Measurements from ENCODE around the gene CBX4.
A peak's percentile ranks its signal among the peaks of the same experiment; 100 is the strongest.

Gene CBX4

GRCh38 chr17:79829004-79829403, 10.2 kb downstream of the CBX4 start:
- peak; percentile 27 for DNase-seq

GRCh38 chr17:79826841-79827578, 12.2 kb downstream of the CBX4 start:
- no peak for DNase-seq

GRCh38 chr17:79826204-79826680, 13.0 kb downstream of the CBX4 start:
- DNase-seq, result peak; percentile 62

GRCh38 chr17:79825580-79825921, 13.7 kb downstream of the CBX4 start:
- DNase-seq, result no peak

DNA sequence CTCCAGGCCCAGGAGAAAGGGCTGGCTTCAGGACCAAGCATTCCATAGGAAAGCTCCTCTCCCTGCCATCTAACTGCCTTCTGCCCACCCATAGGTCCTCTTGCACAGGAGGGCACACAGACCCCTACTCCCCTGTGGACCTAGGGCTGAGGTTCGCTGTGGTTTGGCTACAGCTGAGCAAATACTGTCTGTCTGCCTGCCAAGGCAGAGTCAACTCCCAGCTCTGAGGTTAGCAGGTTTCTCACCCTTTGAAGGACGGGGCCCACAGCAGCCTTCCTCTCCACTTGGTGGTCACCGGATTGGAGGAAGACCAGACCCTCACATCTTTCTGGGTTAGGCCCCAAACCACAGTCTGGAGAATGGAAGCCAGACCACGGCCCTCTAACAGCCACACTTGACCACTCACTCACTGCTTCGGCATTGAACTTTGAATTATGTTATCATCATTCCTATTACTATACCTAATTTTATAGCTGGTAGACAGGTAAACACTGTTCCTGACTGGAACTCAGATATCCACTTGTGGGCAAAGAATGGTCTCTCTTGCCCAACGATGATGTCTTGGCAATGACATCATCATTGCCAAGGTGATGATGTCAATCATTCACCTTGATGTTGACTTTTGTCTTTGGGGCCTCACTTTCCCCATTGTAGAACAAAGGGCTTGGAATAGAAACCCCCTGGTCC, 14.2 kb downstream of the CBX4 start:
- no peak for DNase-seq

GRCh38 chr17:79824234-79824633, 15.0 kb downstream of the CBX4 start:
- DNase-seq, result no peak

- no peak for DNase-seq
These were observed 16.6 kb downstream of the CBX4 start for GRCh38 chr17:79822583-79823124.

GRCh38 chr17:79821331-79822095, 17.7 kb downstream of the CBX4 start:
- DNase-seq, result no peak

DNA sequence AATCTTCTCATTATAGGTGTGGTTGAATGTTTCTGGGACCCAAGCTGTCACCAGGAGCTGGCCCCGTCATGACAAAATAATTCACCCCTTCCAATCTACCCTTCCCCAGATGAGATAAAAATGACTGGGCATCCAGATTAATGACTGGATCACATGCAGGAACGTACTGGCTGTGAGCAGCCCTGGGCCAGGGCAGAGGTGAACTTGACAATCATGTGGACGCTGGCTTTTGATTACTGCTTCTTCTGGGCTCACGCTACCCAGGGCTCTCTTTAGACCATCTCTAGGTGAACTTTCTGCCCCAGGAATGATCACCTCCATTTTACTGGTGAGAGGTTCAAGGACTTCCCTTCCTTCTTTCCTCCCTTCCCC, 18.3 kb downstream of the CBX4 start:
- DNase-seq, result no peak

DNA sequence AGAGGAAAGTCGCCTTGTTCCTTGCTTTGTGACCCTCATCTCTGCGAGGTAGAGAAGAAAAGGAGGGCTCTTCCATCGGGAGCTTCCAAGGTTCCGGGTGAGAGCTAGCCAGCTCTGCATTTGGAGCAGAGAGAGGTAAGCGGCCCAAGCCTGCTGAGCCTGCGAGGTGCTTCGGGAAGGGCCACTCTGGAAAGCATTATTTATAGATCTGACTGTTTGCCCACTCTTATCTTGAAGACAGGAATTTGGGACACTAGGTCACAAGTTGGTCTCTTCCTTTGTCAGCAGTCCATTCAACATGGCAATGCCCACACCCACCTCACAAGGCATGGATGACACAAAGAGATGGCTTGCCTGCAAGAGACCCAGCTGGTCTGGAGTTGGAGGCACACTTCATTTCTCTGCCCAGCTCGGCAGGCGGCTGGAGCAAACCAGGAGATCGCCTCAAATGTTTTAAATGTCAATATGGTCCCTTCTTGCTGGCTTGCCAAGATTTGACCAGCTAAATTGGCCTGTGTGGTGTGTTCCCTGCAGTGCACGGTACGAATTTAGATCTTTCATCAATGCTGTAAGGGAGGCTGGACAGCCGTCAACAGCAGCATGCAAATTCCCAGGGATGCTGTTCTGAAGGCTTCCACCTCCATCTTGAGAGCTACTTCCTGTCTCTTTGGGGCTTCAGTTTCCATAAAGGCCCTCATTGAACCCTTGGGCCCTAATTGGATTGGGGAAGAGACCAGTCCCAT, 19.5 kb downstream of the CBX4 start:
- DNase-seq, result no peak

DNA sequence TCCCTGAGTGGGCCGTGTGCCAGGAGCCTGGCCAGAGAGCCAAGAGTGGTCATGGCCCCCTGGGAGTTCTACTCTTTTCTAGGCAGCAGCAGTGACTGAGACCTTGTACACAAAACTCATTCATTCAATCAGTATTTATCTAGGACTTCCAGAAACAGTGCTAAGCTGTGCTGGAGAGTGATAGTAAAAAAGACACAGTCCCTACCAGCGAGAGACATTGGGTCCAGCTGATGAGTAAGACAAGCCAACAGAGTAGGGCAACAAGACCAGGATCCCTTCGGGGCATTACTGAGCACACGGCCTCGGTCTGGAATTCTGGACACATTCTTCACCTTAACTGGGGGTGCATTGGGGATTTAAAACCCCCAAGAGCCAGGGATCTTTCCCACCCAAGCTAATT, 20.2 kb downstream of the CBX4 start:
- DNase-seq, result no peak

DNA sequence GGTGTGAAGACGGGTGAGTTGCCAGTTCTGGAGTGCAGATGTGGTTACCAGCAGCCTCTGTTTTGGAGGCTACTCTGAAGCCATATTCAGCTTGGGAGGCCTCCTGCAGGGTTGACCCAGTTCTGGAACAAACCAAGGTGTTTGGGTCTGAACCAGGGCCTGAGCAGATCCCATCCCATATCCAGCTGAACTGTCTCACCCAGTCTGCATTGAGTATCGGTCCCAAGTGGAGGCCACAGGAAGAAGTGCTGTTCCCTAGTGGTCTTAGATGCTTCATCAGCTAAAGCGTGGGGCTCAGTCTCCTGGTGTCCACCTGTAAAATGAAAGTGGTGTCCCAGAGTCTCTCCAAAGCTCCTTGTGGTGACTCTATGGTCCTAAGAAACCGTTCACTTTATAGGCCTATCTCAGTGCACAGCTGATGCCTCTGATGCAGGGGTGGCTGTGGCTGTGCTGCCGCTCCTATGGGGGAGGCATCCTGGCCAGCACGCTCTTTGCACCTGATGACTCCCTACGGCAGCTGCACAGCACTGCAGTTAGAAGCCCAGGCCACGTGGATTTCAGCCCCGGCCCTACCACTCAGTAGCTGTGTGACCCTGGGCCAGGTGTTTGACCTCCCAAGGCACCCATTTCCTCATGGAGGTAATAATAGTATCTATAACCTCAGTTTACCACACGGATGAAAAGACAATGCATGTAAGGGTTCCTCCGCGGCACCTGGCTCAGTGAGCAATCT, 21.0 kb downstream of the CBX4 start:
- no peak for DNase-seq

GRCh38 chr17:79815836-79816461, 23.3 kb downstream of the CBX4 start:
- DNase-seq, result no peak

- no peak for DNase-seq
These were observed 24.0 kb downstream of the CBX4 start for GRCh38 chr17:79814974-79815835.

- DNase-seq, result no peak
These were observed 24.9 kb downstream of the CBX4 start for GRCh38 chr17:79814127-79814973.

- no peak for DNase-seq
These were observed 25.7 kb downstream of the CBX4 start for GRCh38 chr17:79813297-79814126.

- DNase-seq, result no peak
These were observed 26.6 kb downstream of the CBX4 start for GRCh38 chr17:79812353-79813258.
